WTC11 (cell line): ENCODE results near the gene GCAT. TPM values are rescaled to one million over a fixed set of nuclear protein-coding genes. Genes with fewer than 3 reads are reported as not detected.
A peak's percentile ranks its signal among the peaks of the same experiment; 100 is the strongest.

Experiments used
- ATAC-seq: fragments of 200-7000 bp; cut with Tn5 transposase; 2 replicates; pipeline ENCODE4 v1.10.0; 2021; ENCODE audit warnings: mild to moderate bottlenecking, moderate library complexity
- CTCF ChIA-PET: fragments of 300-600 bp; sonication (Branson Sonifier 250); formaldehyde crosslinking; loops from one replicate; lab custom pipeline; 2021; ENCODE audit warnings: antibody characterized with exemption; lab: Charles Lee
- POLR2A ChIA-PET: fragments of 350-600 bp; sonication (Branson Sonifier 250); formaldehyde crosslinking; loops from one replicate; lab custom pipeline; 2021; ENCODE audit warnings: antibody characterized with exemption; lab: Charles Lee
- DNase-seq: peaks from one replicate; pipeline ENCODE4 v3.0.0; 2021; ENCODE audit warnings: low spot score
- H3K27ac Mint-ChIP-seq: 2 replicates; pipeline ENCODE4 v1.8.0; 2021; ENCODE audit warnings: mixed read lengths
- H3K27me3 Mint-ChIP-seq: 2 replicates; pipeline ENCODE4 v1.8.0; 2021; ENCODE audit warnings: low read depth, mild to moderate bottlenecking, moderate library complexity, mixed read lengths
- H3K36me3 Mint-ChIP-seq: 2 replicates; pipeline ENCODE4 v1.8.0; 2021; ENCODE audit warnings: mixed read lengths
- H3K4me1 Mint-ChIP-seq: 2 replicates; pipeline ENCODE4 v1.8.0; 2022; ENCODE audit warnings: mixed read lengths
- H3K4me3 Mint-ChIP-seq: 2 replicates; pipeline ENCODE4 v1.8.0; 2021; ENCODE audit warnings: mild to moderate bottlenecking, moderate library complexity, mixed read lengths
- H3K9me3 Mint-ChIP-seq: 2 replicates; pipeline ENCODE4 v1.8.0; 2021; ENCODE audit warnings: mixed read lengths
- CREB1 ChIP-seq: sonication (generic); formaldehyde crosslinking; IDR thresholded peaks from 2 replicates; pipeline ENCODE4 v1.8.0; 2023; ENCODE audit warnings: mild to moderate bottlenecking, missing genetic modification reagents
- ERG ChIP-seq: fragments of 250-450 bp; sonication (Bioruptor Pico); IDR thresholded peaks from 2 replicates; pipeline ENCODE4 v1.8.0; 2021; ENCODE audit warnings: mild to moderate bottlenecking
- FOXP1 ChIP-seq: sonication (generic); formaldehyde crosslinking; IDR thresholded peaks from 2 replicates; pipeline ENCODE4 v1.8.0; 2022; ENCODE audit warnings: missing genetic modification reagents, mild to moderate bottlenecking, moderate library complexity, borderline replicate concordance
- GABPB1 ChIP-seq: sonication (generic); formaldehyde crosslinking; IDR thresholded peaks from 2 replicates; pipeline ENCODE4 v1.8.1; 2023; ENCODE audit warnings: mild to moderate bottlenecking, missing genetic modification reagents
- MAX ChIP-seq: sonication (generic); formaldehyde crosslinking; IDR thresholded peaks from 2 replicates; pipeline ENCODE4 v1.8.0; 2022; ENCODE audit warnings: mild to moderate bottlenecking, missing genetic modification reagents
- NFE2L1 ChIP-seq: sonication (generic); formaldehyde crosslinking; IDR thresholded peaks from 2 replicates; pipeline ENCODE4 v1.8.1; 2023; ENCODE audit warnings: missing genetic modification reagents
- TCF7 ChIP-seq: sonication (generic); formaldehyde crosslinking; IDR thresholded peaks from 2 replicates; pipeline ENCODE4 v1.8.0; 2022; ENCODE audit warnings: mild to moderate bottlenecking, low read depth, missing genetic modification reagents, moderate library complexity
- USF2 ChIP-seq: sonication (generic); formaldehyde crosslinking; IDR thresholded peaks from 2 replicates; pipeline ENCODE4 v1.8.1; 2023; ENCODE audit warnings: mild to moderate bottlenecking, missing genetic modification reagents, moderate library complexity
- ZBTB43 ChIP-seq: sonication (generic); formaldehyde crosslinking; IDR thresholded peaks from 2 replicates; pipeline ENCODE4 v1.8.1; 2023; ENCODE audit warnings: mild to moderate bottlenecking, missing genetic modification reagents
- ZNF219 ChIP-seq: sonication (generic); formaldehyde crosslinking; IDR thresholded peaks from 2 replicates; pipeline ENCODE4 v1.8.0; 2023; ENCODE audit warnings: missing genetic modification reagents, mild to moderate bottlenecking, borderline replicate concordance
- ZNF425 ChIP-seq: fragments of 250-450 bp; sonication (Bioruptor Pico); conservative IDR thresholded peaks from 2 replicates; pipeline ENCODE4 v1.9.0; 2021; ENCODE audit warnings: mild to moderate bottlenecking
- ZNF512 ChIP-seq: sonication (generic); formaldehyde crosslinking; IDR thresholded peaks from 2 replicates; pipeline ENCODE4 v1.8.1; 2022; ENCODE audit warnings: missing genetic modification reagents, borderline replicate concordance
- total RNA-seq: library from RNA; stranded (reverse); gene quantifications from 3 replicates; pipeline ENCODE4 v1.2.3, GENCODE V29; 2021

The GCAT gene
- total RNA-seq, 1 experiment from 2014 or later: 33.0 TPM

GRCh38 chr22:37803195-37803638 lies 4.5 kb upstream of the GCAT start:
- Mint-ChIP-seq H3K4me1 (peaks cover 32% of the 10 kb centered on the region), H3K27me3 (peaks cover 80% of the 10 kb centered on the region), H3K27ac (no peak overlapping the region), H3K9me3 (no peaks in the 10 kb centered on the region), H3K36me3 (no peaks in the 10 kb centered on the region), H3K4me3 (peak overlapping the region; percentile 81)
- ChIA-PET CTCF (interaction anchor here (1.0 to 2.7 kb wide), 9 partner anchors 11 to 195 kb away, joined by 3 to 10 read pairs (median 4); partner anchors contain the start of genes GGA1 and PDXP), POLR2A (no interaction called here)
- ATAC-seq (no peak), DNase-seq (peak; percentile 53)
- TF ChIP-seq GABPB1 (peak; percentile 96), CREB1 (CRISPR knock-in tag) (no peak)

GRCh38 chr22:37803639-37804351 lies 3.9 kb upstream of the GCAT start:
- TF ChIP-seq USF2 (peak; percentile 5; the same call in 1 of the 2 replicates), CREB1 (CRISPR knock-in tag) (no peak), TCF7 (CRISPR knock-in tag) (no peak), NFE2L1 (CRISPR knock-in tag) (0 out of 2 replicates have a peak, but pooled peaks have one; percentile 21), ZBTB43 (CRISPR knock-in tag) (no peak), FOXP1 (no peak), ERG (no peak), ZNF512 (CRISPR knock-in tag) (no peak), MAX (CRISPR knock-in tag) (0 out of 2 replicates have a peak, but pooled peaks have one; percentile 7)
- DNase-seq (no peak), ATAC-seq (no peak)
- H3K4me3 Mint-ChIP-seq: peak overlapping the region; percentile 81
- peaks cover 80% of the 10 kb centered on the region for H3K27me3 Mint-ChIP-seq
- H3K27ac Mint-ChIP-seq: no peak overlapping the region
- no peaks in the 10 kb centered on the region for H3K9me3 Mint-ChIP-seq
- H3K36me3 Mint-ChIP-seq: no peaks in the 10 kb centered on the region
- ChIA-PET CTCF (interaction anchor here (0.6 to 2.7 kb wide), 4 partner anchors 13 to 116 kb away, joined by 3 to 10 read pairs (median 6); no protein-coding TSS in a partner anchor), POLR2A (interaction anchor here (0.5 to 1.6 kb wide), 2 partner anchors 59 to 128 kb away, joined by 3 read pairs; partner anchors contain the start of gene LGALS1)
- H3K4me1 Mint-ChIP-seq: peaks cover 37% of the 10 kb centered on the region

- H3K4me3 Mint-ChIP-seq: peak overlapping the region; percentile 81
- H3K36me3 Mint-ChIP-seq: no peaks in the 10 kb centered on the region
- CTCF ChIA-PET: interaction anchor here (0.6 to 2.7 kb wide), 4 partner anchors 13 to 115 kb away, joined by 3 to 10 read pairs (median 5); no protein-coding TSS in a partner anchor
- no peak for ATAC-seq
- POLR2A ChIA-PET: interaction anchor here (0.5 to 1.6 kb wide), 5 partner anchors 13 to 129 kb away, joined by 3 to 6 read pairs (median 4); partner anchors contain the start of genes ANKRD54 and LGALS1
- H3K27me3 Mint-ChIP-seq: peaks cover 80% of the 10 kb centered on the region
- no peak for DNase-seq
- TF ChIP-seq ZNF219: 0 out of 2 replicates have a peak, but pooled peaks have one; percentile 5
- no peak for TF ChIP-seq ZNF425 (CRISPR knock-in tag)
- H3K9me3 Mint-ChIP-seq: no peaks in the 10 kb centered on the region
- peaks cover 41% of the 10 kb centered on the region for H3K4me1 Mint-ChIP-seq
- H3K27ac Mint-ChIP-seq: no peak overlapping the region
These were observed 3.3 kb upstream of the GCAT start for GRCh38 chr22:37804352-37804880.
